HL-60 (cell line): ENCODE measurements around the gene SUPT3H.
A peak's percentile ranks its signal among the peaks of the same experiment; 100 is the strongest.

Experiments
- DNase-seq, 2 experiments: peaks; one replicate each; pipeline ENCODE4 v3.0.0-alpha.2; 2010 to 2020; ENCODE audit warnings: low read depth in 1 of 2, low spot score in 1 of 2
- H3K27ac ChIP-seq: fragments of 250-450 bp; sonication (Bioruptor Pico); replicated peaks from 2 replicates; pipeline ENCODE4 v1.5.1; 2020; ENCODE audit warnings: mild to moderate bottlenecking, moderate library complexity
- H3K27me3 ChIP-seq: fragments of 250-450 bp; sonication (Bioruptor Pico); 2 replicates; pipeline ENCODE4 v1.5.1; 2021; ENCODE audit warnings: mild to moderate bottlenecking, moderate library complexity; ENCODE audit not compliant: insufficient read depth, poor library complexity, severe bottlenecking
- H3K4me3 ChIP-seq: replicated peaks from 2 replicates; pipeline ENCODE4 v1.5.1; 2011; ENCODE audit warnings: mild to moderate bottlenecking, control low read depth, low read length; ENCODE audit not compliant: insufficient read depth
- CTCF ChIP-seq: IDR thresholded peaks from one replicate; pipeline ENCODE4 v1.5.1; 2011; ENCODE audit warnings: low read length, control low read depth, inconsistent platforms; ENCODE audit not compliant: insufficient read depth
- GABPA ChIP-seq: IDR thresholded peaks from 2 replicates; pipeline ENCODE4 v1.6.1; 2012; ENCODE audit warnings: low read depth
- POLR2AphosphoS5 ChIP-seq: IDR thresholded peaks from 2 replicates; pipeline ENCODE4 v1.6.1; 2012; ENCODE audit warnings: low read depth
- REST ChIP-seq: IDR thresholded peaks from 2 replicates; pipeline ENCODE4 v1.6.1; 2012; ENCODE audit warnings: low read depth; ENCODE audit not compliant: insufficient replicate concordance
- SPI1 ChIP-seq: IDR thresholded peaks from 2 replicates; pipeline ENCODE4 v1.6.1; 2012; ENCODE audit warnings: low read depth, mild to moderate bottlenecking, borderline replicate concordance

SUPT3H gene

GRCh38 chr6:45367999-45368398, 9.7 kb downstream of the SUPT3H start:
- TF ChIP-seq SPI1, result no peak
- no peak for TF ChIP-seq CTCF
- TF ChIP-seq GABPA, result no peak
- no peak for TF ChIP-seq POLR2AphosphoS5
- no peak for TF ChIP-seq REST
- Histone ChIP-seq H3K4me3 (no peak overlapping the region), H3K27me3 (no peaks in the 10 kb centered on the region), H3K27ac (no peak overlapping the region)
- no peak for DNase-seq

- H3K27ac ChIP-seq, result no peak overlapping the region
- no peak for DNase-seq
- no peak overlapping the region for H3K4me3 ChIP-seq
- TF ChIP-seq CTCF, result no peak
- H3K27me3 ChIP-seq, result no peaks in the 10 kb centered on the region
Observed at GRCh38 chr6:45366534-45366933, 11.2 kb downstream of the SUPT3H start.

- Histone ChIP-seq H3K27me3 (no peaks in the 10 kb centered on the region), H3K4me3 (no peak overlapping the region), H3K27ac (no peak overlapping the region)
- DNase-seq, result peak in 1 of 2 experiments; percentile 38
- TF ChIP-seq GABPA (no peak), REST (no peak), SPI1 (no peak), CTCF (no peak), POLR2AphosphoS5 (no peak)
Observed at GRCh38 chr6:45365036-45365435, 12.7 kb downstream of the SUPT3H start.

GRCh38 chr6:45364466-45364865, 13.3 kb downstream of the SUPT3H start:
- DNase-seq, result no peak
- H3K27me3 ChIP-seq, result no peaks in the 10 kb centered on the region
- no peak overlapping the region for H3K4me3 ChIP-seq
- no peak overlapping the region for H3K27ac ChIP-seq
- TF ChIP-seq REST (no peak), SPI1 (no peak), POLR2AphosphoS5 (no peak), GABPA (no peak), CTCF (no peak)
